Measurements from ENCODE around the gene SALL1. TPM values are rescaled to one million over a fixed set of nuclear protein-coding genes. Genes with fewer than 3 reads are reported as not detected.

The SALL1 gene
- total RNA-seq, 1 experiment from 2014 or later = 101 TPM

DNA sequence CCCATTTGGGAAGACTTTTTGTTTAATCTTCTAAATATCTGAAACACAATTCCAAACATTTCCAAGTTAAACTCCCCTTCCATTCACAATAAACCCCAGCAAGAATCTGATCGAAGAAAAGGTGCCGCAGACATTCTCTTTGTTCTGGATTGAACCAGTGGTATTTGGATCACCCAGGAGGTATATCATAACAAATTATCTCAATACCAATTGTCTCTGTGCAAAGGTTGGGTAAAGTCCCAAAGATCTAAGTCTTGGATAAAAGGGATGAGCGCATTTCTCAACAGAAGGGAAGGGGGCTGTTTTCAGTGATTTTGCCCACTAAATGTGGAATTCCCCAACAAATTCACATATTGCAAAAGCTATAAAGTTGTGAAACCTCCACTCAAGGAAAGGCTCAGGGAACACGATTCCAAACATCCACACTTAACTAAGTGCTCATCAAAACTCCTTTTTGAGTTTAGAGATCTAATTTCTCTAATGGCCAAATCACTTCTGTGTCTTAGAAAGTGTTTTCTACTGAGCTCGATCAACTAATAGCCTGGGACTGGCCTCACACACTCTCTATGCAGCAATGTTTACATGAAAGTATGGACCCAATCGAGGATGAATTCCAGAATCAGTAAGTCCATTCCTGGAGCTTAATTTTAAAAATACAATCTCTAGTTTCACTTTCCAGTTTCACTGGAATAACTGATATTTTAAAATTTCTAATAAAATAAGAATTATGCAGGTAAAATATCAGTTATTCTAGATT lies 30.9 kb downstream of the SALL1 start:
- Histone ChIP-seq H3K4ac (ENCODE audit: low read depth, low read length) (no peak overlapping the region), H3K14ac (ENCODE audit: insufficient read depth, low read length) (no peak overlapping the region), H3K9ac (ENCODE audit: extremely low read depth, insufficient read length, low read length) (no peak overlapping the region), H3K23me2 (ENCODE audit: insufficient read length, low read depth, low read length, poor library complexity, severe bottlenecking) (no peaks in the 10 kb centered on the region), H3K23ac (ENCODE audit: insufficient read length, low read depth, low read length) (no peak overlapping the region), H2BK120ac (ENCODE audit: low read depth, low read length, poor library complexity, severe bottlenecking) (no peak overlapping the region), H4K91ac (ENCODE audit: insufficient read length, low read depth, low read length) (no peak overlapping the region), H3K79me1 (ENCODE audit: insufficient read depth, low read depth, low read length, poor library complexity, severe bottlenecking) (no peaks in the 10 kb centered on the region), H2BK20ac (ENCODE audit: low read depth, low read length, poor library complexity, severe bottlenecking) (no peak overlapping the region), H2AK5ac (ENCODE audit: insufficient read length, low read length) (no peak overlapping the region), H4K5ac (ENCODE audit: insufficient read length, low read depth, low read length) (no peak overlapping the region), H3T11ph (ENCODE audit: low read length) (no peak overlapping the region), H4K8ac (replicated peaks; ENCODE audit: insufficient read length, low read depth, low read length) (no peak overlapping the region), H3K18ac (ENCODE audit: insufficient read length, low read depth, low read length) (no peak overlapping the region), H3K79me2 (ENCODE audit: insufficient read depth, low read length) (no peaks in the 10 kb centered on the region), H3K4me1 (ENCODE audit: insufficient read depth, low read length) (peaks cover 2% of the 10 kb centered on the region; the same call in 1 of the 2 replicates), H3K4me2 (ENCODE audit: insufficient read depth, insufficient read length, low read length) (no peak overlapping the region), H3K27me3 (ENCODE audit: insufficient read depth, low read length) (no peaks in the 10 kb centered on the region), H2AFZ (ENCODE audit: low read length) (no peak overlapping the region), H2BK12ac (ENCODE audit: insufficient read length, low read depth, low read length) (no peak overlapping the region), H4K20me1 (ENCODE audit: control insufficient read depth, insufficient read depth, insufficient read length) (no peaks in the 10 kb centered on the region), H3K56ac (ENCODE audit: insufficient read length, low read depth, low read length) (no peak overlapping the region), H2BK15ac (ENCODE audit: low read depth, low read length) (no peak overlapping the region), H2BK5ac (ENCODE audit: insufficient read length, low read length) (no peak overlapping the region), H3K27ac (ENCODE audit: insufficient read length, low read depth, low read length) (no peak overlapping the region), H3K9me3 (ENCODE audit: control insufficient read depth, low read depth, low read length) (no peaks in the 10 kb centered on the region)
- H3K27me3 Mint-ChIP-seq (ENCODE audit: low read depth) = peaks cover 9% of the 10 kb centered on the region
- DNase-seq = no peak
- H3K36me3 Mint-ChIP-seq (ENCODE audit: insufficient read depth in 1 of 3, low read depth in 3 of 3) = no peaks in the 10 kb centered on the region
- no peaks in the 10 kb centered on the region for H3K9me3 Mint-ChIP-seq
- H3K27ac Mint-ChIP-seq = no peak overlapping the region
- WGBS (ENCODE audit: extremely low coverage, insufficient read length, low lambda C conversion rate) = no CpG with 5 or more reads among the region's 6 CpGs
- H3K4me1 Mint-ChIP-seq = peaks cover 32 to 38% of the 10 kb centered on the region in 2 experiments
- TF ChIP-seq CTCF (conservative IDR thresholded peaks at IDR 0.05) = no peak
- H3K4me3 Mint-ChIP-seq = no peak overlapping the region
